Endothelial cell of umbilical vein (primary cell): ENCODE results near the gene TENM4. TPM values are rescaled to one million over a fixed set of nuclear protein-coding genes. Genes with fewer than 3 reads are reported as not detected.

ENCODE experiments used
- BruUV-seq: library from RNA; stranded (reverse); fragments of 400-500 nt; replicated peaks from 2 replicates; lab custom pipeline; 2021; lab: Mats Ljungman, UMichigan
- CTCF ChIA-PET: fragments of 300-600, 350-600 bp; sonication (Branson Sonifier 250); formaldehyde crosslinking; loops from one replicate; lab custom pipeline; 2021; ENCODE audit warnings: antibody characterized with exemption, inconsistent platforms; lab: Charles Lee
- POLR2A ChIA-PET: fragments of 300-600, 350-600 bp; sonication (Branson Sonifier 250); formaldehyde crosslinking; loops from one replicate; lab custom pipeline; 2021; ENCODE audit warnings: antibody characterized with exemption, inconsistent platforms; lab: Charles Lee
- DNase-seq: peaks from one replicate; pipeline ENCODE4 v3.0.0-alpha.2; 2011; ENCODE audit warnings: low read depth, low spot score
- FAIRE-seq: peaks from 2 replicates; lab custom pipeline; 2011; peaks lifted over from hg19 to GRCh38; lab: Jason Lieb, UNC
- H2AFZ ChIP-seq: 2 replicates; pipeline ENCODE4 v1.6.0; 2012; ENCODE audit warnings: low read depth, low read length, control low read depth, inconsistent platforms
- H3K27ac ChIP-seq: 2 replicates; pipeline ENCODE4 v1.5.1; 2011; ENCODE audit warnings: low read depth, mild to moderate bottlenecking, control low read depth, low read length, moderate library complexity; ENCODE audit not compliant: insufficient read depth
- H3K27me3 ChIP-seq, 2 experiments: 2 replicates each; pipeline versions ENCODE4 v1.6.0 to v1.6.1; 2011; ENCODE audit warnings: low read length in 2 of 2, mixed read lengths in 1 of 2; ENCODE audit not compliant: control insufficient read depth in 2 of 2, insufficient read depth in 2 of 2
- H3K36me3 ChIP-seq, 2 experiments: 2 replicates in 1 of 2; 3 replicates in 1 of 2; pipeline ENCODE4 v1.5.1; 2011; ENCODE audit warnings: low read length in 2 of 2, mild to moderate bottlenecking in 1 of 2, moderate library complexity in 1 of 2; ENCODE audit not compliant: control insufficient read depth in 2 of 2, insufficient read depth in 2 of 2; ENCODE audit errors: extremely low read depth in 1 of 2
- H3K4me1 ChIP-seq: 3 replicates; pipeline ENCODE4 v1.5.1; 2011; ENCODE audit warnings: mild to moderate bottlenecking, low read length; ENCODE audit not compliant: control insufficient read depth, insufficient read depth; ENCODE audit errors: extremely low read depth
- H3K4me2 ChIP-seq: 2 replicates; pipeline ENCODE4 v1.6.1; 2011; ENCODE audit warnings: low read length, control low read depth, mixed read lengths; ENCODE audit not compliant: insufficient read depth
- H3K4me3 ChIP-seq, 3 experiments: fragments of 200-600 bp in 1 of 3; sonication (generic), shearing (Covaris generic) in 1 of 3; replicated peaks in 1 of 3; 2 replicates each; pipeline ENCODE4 v1.5.1; 2011 to 2016; ENCODE audit warnings: control low read depth in 3 of 3, low read length in 3 of 3, mild to moderate bottlenecking in 2 of 3, inconsistent platforms in 1 of 3, low read depth in 1 of 3, moderate library complexity in 1 of 3; ENCODE audit not compliant: insufficient read depth in 1 of 3
- H3K79me2 ChIP-seq: 2 replicates; pipeline ENCODE4 v1.6.0; 2012; ENCODE audit warnings: low read length, inconsistent platforms; ENCODE audit not compliant: control insufficient read depth, insufficient read depth
- H3K9ac ChIP-seq: replicated peaks from 2 replicates; pipeline ENCODE3; 2011; ENCODE audit warnings: low read length, control low read depth; ENCODE audit not compliant: insufficient read depth; ENCODE audit errors: extremely low read depth
- H3K9me1 ChIP-seq: replicated peaks from 3 replicates; pipeline ENCODE4 v1.6.0; 2011; ENCODE audit warnings: mild to moderate bottlenecking, low read length; ENCODE audit not compliant: control insufficient read depth, insufficient read depth; ENCODE audit errors: extremely low read depth
- H3K9me3 ChIP-seq: replicated peaks from 2 replicates; pipeline ENCODE4 v1.5.1; 2012; ENCODE audit warnings: low read length, inconsistent platforms; ENCODE audit not compliant: control insufficient read depth, insufficient read depth
- H4K20me1 ChIP-seq: replicated peaks from 2 replicates; pipeline ENCODE3; 2011; ENCODE audit warnings: mild to moderate bottlenecking, low read length; ENCODE audit not compliant: control insufficient read depth, insufficient read depth; ENCODE audit errors: extremely low read depth
- EZH2 ChIP-seq: IDR thresholded peaks from 2 replicates; pipeline ENCODE4 v1.6.1; 2012; ENCODE audit warnings: borderline replicate concordance, low read depth, mild to moderate bottlenecking, moderate library complexity, low read length, inconsistent platforms; ENCODE audit not compliant: severe bottlenecking
- FOS ChIP-seq: IDR thresholded peaks from 2 replicates; pipeline ENCODE4 v1.6.1; 2011; ENCODE audit warnings: mild to moderate bottlenecking, low read length, moderate library complexity, borderline replicate concordance; ENCODE audit not compliant: insufficient read depth
- GATA2 ChIP-seq: IDR thresholded peaks from 2 replicates; pipeline ENCODE4 v1.7.0; 2011; ENCODE audit warnings: low read depth, mild to moderate bottlenecking, moderate library complexity, mixed read lengths, low read length; ENCODE audit not compliant: insufficient read length, insufficient read depth
- JUN ChIP-seq: IDR thresholded peaks from 2 replicates; pipeline ENCODE4 v1.6.1; 2011; ENCODE audit warnings: borderline replicate concordance, low read depth; ENCODE audit not compliant: insufficient read length, insufficient read depth
- MYC ChIP-seq: IDR thresholded peaks from one replicate; pipeline ENCODE4 v1.6.1; 2011; ENCODE audit warnings: mild to moderate bottlenecking, low read depth, low read length
- POLR2A ChIP-seq: IDR thresholded peaks from 2 replicates; pipeline ENCODE4 v1.6.1; 2012; ENCODE audit warnings: low read depth, mild to moderate bottlenecking, control low read depth, low read length
- POLR2AphosphoS5 ChIP-seq: IDR thresholded peaks from 2 replicates; pipeline ENCODE4 v1.6.1; 2012; ENCODE audit warnings: low read depth, mild to moderate bottlenecking, control low read depth, low read length, moderate library complexity; ENCODE audit not compliant: insufficient read depth
- dilution Hi-C: fragments of 300-500 bp; cut with MboI; formaldehyde crosslinking; loops from one replicate; pipeline ENCODE4 v1.15.0; 2019; ENCODE audit warnings: low sequenced_read_pairs; ENCODE audit not compliant: extremely low pct_ligation_motif_present
- intact Hi-C: fragments of 100-400 bp; cut with micrococcal nuclease; formaldehyde crosslinking; loops from one replicate; pipeline ENCODE4 v1.10.0; 2022
- polyA plus RNA-seq, 4 experiments: library from polyadenylated mRNA; depleted of rRNA in 3 of 4; stranded (reverse) in 3 of 4; unstranded in 1 of 4; fragments of >200 nt; gene quantifications; 2 replicates each; pipeline versions ENCODE4 v1.2.1 to v1.2.3, GENCODE V29; 2011 to 2012; ENCODE audit warnings: missing spikeins in 1 of 4
- total RNA-seq: library from RNA; stranded (reverse); gene quantifications from 2 replicates; pipeline ENCODE4 v1.2.3, GENCODE V29; 2021
- TF ChIP-seq, protein P1 (sequence below), 2 donors: IDR thresholded peaks; 1 replicate in 1 of 2; 2 replicates in 1 of 2; pipeline ENCODE4 v1.5.1; 2011; ENCODE audit warnings: low read length in 2 of 2, mild to moderate bottlenecking in 2 of 2, moderate library complexity in 2 of 2, control low read depth in 1 of 2, inconsistent platforms in 1 of 2, low read depth in 1 of 2; ENCODE audit not compliant: insufficient read depth in 1 of 2; ENCODE audit errors: extremely low read depth in 1 of 2
- TF ChIP-seq, protein P2 (sequence below): IDR thresholded peaks from 2 replicates; pipeline ENCODE4 v1.6.1; 2011; ENCODE audit not compliant: insufficient read depth, insufficient read length

TENM4 gene
- total and polyA plus RNA-seq, 2 donors (not counting 3 experiments of a cell fraction or from before 2014, with no cell fraction given), result 0.06 to 0.27 TPM

DNA sequence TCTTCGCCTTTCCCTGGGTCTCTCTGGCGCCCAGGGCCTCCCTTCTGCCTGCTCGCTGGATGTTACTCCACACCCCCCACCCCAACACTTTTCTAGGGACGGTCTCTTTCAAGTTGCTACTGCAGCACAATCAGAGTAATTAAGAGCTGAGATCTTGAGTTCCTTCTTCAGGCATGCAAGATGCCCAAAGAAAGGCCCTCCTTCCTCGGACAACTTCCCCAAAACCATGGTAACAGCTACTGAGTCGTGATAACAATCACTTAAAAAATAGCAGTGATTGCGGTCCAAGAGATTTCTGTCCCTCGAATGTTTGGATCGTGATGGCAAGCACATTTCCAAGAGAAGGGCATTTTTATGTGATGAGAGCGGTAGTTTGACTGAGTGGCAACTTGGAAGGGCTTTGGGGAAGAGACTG lies 638 bp upstream of the TENM4 start:
- no peak overlapping the region for H3K9ac ChIP-seq
- no peak overlapping the region for H3K4me3 ChIP-seq
- DNase-seq (no peak), FAIRE-seq (no peak)
- intact Hi-C loops (no loop called here), dilution Hi-C loops (no loop called here)
- no peaks in the 10 kb centered on the region for H3K36me3 ChIP-seq
- no peak overlapping the region for H3K27ac ChIP-seq
- no peak overlapping the region for H3K4me2 ChIP-seq
- ChIA-PET CTCF (no interaction called here), POLR2A (no interaction called here)
- H3K27me3 ChIP-seq, result peaks cover 45 to 54% of the 10 kb centered on the region in 2 experiments
- no peak for TF ChIP-seq MYC
- TF ChIP-seq EZH2, result no peak
- no peak for TF ChIP-seq POLR2AphosphoS5
- TF ChIP-seq POLR2A, result no peak
- TF ChIP-seq FOS, result no peak
- TF ChIP-seq, protein P1, sequence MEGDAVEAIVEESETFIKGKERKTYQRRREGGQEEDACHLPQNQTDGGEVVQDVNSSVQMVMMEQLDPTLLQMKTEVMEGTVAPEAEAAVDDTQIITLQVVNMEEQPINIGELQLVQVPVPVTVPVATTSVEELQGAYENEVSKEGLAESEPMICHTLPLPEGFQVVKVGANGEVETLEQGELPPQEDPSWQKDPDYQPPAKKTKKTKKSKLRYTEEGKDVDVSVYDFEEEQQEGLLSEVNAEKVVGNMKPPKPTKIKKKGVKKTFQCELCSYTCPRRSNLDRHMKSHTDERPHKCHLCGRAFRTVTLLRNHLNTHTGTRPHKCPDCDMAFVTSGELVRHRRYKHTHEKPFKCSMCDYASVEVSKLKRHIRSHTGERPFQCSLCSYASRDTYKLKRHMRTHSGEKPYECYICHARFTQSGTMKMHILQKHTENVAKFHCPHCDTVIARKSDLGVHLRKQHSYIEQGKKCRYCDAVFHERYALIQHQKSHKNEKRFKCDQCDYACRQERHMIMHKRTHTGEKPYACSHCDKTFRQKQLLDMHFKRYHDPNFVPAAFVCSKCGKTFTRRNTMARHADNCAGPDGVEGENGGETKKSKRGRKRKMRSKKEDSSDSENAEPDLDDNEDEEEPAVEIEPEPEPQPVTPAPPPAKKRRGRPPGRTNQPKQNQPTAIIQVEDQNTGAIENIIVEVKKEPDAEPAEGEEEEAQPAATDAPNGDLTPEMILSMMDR (IDR thresholded peaks at IDR 0.05; ENCODE audit: extremely low read depth in 1 of 2, insufficient read depth in 1 of 2, low read depth in 1 of 2, low read length in 2 of 2), result no peak
- no peak for TF ChIP-seq JUN
- TF ChIP-seq, protein P2, sequence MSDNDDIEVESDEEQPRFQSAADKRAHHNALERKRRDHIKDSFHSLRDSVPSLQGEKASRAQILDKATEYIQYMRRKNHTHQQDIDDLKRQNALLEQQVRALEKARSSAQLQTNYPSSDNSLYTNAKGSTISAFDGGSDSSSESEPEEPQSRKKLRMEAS, result no peak
- no peak for TF ChIP-seq GATA2
- no peak overlapping the region for H2AFZ ChIP-seq
- H4K20me1 ChIP-seq, result no peaks in the 10 kb centered on the region
- H3K9me1 ChIP-seq, result no peaks in the 10 kb centered on the region
- H3K79me2 ChIP-seq, result no peaks in the 10 kb centered on the region
- BruUV-seq, result no TSS peak
- H3K9me3 ChIP-seq, result no peaks in the 10 kb centered on the region
- no peaks in the 10 kb centered on the region for H3K4me1 ChIP-seq
